HG03439 (cell line): ENCODE measurements around the gene AGK.
"Not testable (repeated sequence)": the region's sequence is repeated elsewhere in the genome, so short reads cannot be mapped to it uniquely, and the experiment has no call there.

Experiments
- ATAC-seq: cut with Tn5 transposase; IDR thresholded peaks from one replicate; pipeline ENCODE4 v1.9.1; 2021; ENCODE audit warnings: mild to moderate bottlenecking, moderate library complexity; ENCODE audit not compliant: unreplicated experiment

The AGK gene

GRCh38 chr7:141674171-141674671 lies 123.0 kb downstream of the AGK start:
- ATAC-seq = no peak

GRCh38 chr7:141674702-141675101 lies 123.5 kb downstream of the AGK start:
- ATAC-seq = no peak

GRCh38 chr7:141675436-141676215 lies 124.4 kb downstream of the AGK start:
- no peak for ATAC-seq

- ATAC-seq = no peak
These were observed 125.4 kb downstream of the AGK start for GRCh38 chr7:141676618-141677017.

- ATAC-seq = no peak
These were observed 127.8 kb downstream of the AGK start for GRCh38 chr7:141679014-141679413.

GRCh38 chr7:141685285-141686023 lies 134.2 kb downstream of the AGK start:
- no peak for ATAC-seq

- no peak for ATAC-seq
These were observed 134.9 kb downstream of the AGK start for GRCh38 chr7:141686074-141686473.

GRCh38 chr7:141686670-141687069 lies 135.5 kb downstream of the AGK start:
- no peak for ATAC-seq

- ATAC-seq = no peak
These were observed 136.8 kb downstream of the AGK start for GRCh38 chr7:141688043-141688442.

- not testable (repeated sequence) for ATAC-seq
These were observed 138.0 kb downstream of the AGK start for GRCh38 chr7:141689072-141689825.

- ATAC-seq = no peak
These were observed 140.3 kb downstream of the AGK start for GRCh38 chr7:141691540-141691939.

GRCh38 chr7:141691961-141692360 lies 140.8 kb downstream of the AGK start:
- ATAC-seq = no peak

- no peak for ATAC-seq
These were observed 141.9 kb downstream of the AGK start for GRCh38 chr7:141693082-141693481.

GRCh38 chr7:141695803-141696289 lies 144.6 kb downstream of the AGK start:
- no peak for ATAC-seq

GRCh38 chr7:141696348-141696747 lies 145.1 kb downstream of the AGK start:
- no peak for ATAC-seq

- ATAC-seq = no peak
These were observed 146.1 kb downstream of the AGK start for GRCh38 chr7:141697211-141697871.

GRCh38 chr7:141698247-141699015 lies 147.2 kb downstream of the AGK start:
- ATAC-seq = no peak

- ATAC-seq = no peak
These were observed 148.7 kb downstream of the AGK start for GRCh38 chr7:141699860-141700259.

GRCh38 chr7:141700296-141700847 lies 149.2 kb downstream of the AGK start:
- no peak for ATAC-seq
